ENCODE data around the gene DCDC2C.
"Not testable (repeated sequence)": the region's sequence is repeated elsewhere in the genome, so short reads cannot be mapped to it uniquely, and the experiment has no call there.

The DCDC2C gene, protein sequence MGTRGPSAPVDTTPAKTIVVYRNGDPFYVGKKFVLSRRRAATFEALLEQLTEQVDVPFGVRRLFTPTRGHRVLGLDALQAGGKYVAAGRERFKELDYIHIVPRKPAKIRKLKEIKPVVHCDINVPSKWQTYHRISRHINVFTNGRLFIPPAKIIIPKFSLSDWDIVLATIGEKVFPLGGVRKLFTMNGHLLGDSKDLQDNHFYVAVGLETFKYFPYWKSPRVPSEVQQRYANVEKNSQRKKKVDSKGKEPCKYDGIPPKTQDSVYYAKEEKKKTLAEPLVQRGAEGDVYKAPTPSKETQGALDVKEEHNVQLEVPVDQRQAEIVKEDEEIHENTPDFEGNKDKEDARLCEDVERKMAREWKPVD

DNA sequence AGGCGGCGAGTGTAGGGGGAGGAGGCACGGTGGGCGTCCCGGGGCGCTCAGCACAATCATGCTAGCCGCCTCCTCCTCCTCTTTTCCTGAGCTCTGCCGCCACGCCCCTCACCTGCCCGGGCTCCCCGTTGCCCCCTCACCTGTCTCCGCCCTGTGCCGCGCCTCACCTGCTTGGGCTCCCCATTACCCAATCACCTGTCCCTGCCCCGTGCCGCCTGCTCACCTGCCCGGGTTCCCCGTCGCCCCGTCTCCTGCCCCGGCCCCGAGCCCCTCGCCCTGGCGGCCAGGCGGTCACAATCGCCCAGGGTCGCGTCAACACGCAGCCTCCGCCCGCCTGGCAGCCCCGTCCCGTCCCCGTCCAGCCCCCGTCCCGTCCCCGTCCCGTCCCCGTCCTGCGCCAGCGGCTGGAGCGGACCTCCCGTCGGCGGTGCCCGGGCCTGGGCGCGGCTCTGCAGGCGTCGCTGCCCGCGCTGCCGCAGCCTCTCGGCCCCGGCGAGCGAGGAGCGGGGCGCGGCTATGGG, at the start of gene DCDC2C:
Gene DCDC2C, plus strand, starts transcription at position 340 of the 521 bp plus-strand sequence. Its CDS starts 177 bp downstream, at position 517.
- DNase-seq (ENCODE audit: low read depth): no peak

DNA sequence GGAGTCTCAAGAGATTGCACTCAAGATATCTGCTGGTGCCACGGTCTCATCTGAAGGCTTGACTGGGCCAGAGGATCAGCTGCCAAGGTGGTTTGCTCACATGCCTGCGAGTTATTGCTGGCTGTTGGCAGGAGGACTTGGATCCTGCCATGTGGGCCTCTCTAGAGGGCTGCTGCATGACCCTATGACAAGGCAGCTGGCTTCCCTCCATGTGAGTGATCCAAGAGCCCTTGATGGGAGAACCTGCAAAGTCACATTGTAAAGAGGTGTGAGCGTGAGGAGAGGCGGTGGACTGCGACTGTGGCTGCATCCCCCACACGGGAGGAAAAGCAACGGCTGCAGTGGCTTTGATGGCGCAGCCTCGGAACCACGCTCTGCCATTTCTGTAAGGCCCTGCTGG, 49.4 kb upstream of the DCDC2C start:
- DNase-seq (ENCODE audit: low read depth): no peak

DNA sequence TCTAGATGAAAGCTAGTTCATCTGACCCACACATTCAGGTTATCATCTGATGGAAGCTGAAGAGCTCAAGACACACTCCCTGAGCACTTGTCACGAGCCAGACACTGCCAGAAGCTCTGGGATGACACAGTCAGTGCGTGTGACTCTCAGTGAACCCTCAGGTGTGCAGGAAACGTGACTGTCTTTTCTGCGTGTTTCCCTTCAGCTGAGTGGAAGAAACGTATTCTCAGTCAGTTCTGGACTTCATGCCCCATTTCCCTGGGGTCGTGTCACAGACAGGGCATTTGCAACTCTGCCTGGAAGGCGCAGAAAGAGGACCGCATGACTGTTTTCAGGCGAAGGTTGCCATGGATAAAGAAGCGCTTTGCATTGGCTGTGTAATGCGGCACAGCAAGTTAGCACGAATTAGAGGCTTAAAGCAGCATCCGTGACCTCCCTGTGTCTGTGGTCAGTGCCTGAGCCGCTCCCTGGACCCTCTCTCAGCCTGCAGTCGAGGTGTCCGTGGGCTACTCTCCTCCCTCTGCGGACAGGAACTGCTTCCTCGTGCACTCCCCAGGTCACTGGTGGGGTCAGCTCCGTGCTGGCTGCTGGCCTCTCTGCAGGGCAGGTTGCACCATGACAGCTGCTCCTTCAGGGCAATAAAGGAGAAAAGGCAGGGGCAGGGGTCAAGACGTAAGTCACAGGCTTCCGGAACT, 48.7 kb upstream of the DCDC2C start:
- DNase-seq (ENCODE audit: low read depth): no peak

DNA sequence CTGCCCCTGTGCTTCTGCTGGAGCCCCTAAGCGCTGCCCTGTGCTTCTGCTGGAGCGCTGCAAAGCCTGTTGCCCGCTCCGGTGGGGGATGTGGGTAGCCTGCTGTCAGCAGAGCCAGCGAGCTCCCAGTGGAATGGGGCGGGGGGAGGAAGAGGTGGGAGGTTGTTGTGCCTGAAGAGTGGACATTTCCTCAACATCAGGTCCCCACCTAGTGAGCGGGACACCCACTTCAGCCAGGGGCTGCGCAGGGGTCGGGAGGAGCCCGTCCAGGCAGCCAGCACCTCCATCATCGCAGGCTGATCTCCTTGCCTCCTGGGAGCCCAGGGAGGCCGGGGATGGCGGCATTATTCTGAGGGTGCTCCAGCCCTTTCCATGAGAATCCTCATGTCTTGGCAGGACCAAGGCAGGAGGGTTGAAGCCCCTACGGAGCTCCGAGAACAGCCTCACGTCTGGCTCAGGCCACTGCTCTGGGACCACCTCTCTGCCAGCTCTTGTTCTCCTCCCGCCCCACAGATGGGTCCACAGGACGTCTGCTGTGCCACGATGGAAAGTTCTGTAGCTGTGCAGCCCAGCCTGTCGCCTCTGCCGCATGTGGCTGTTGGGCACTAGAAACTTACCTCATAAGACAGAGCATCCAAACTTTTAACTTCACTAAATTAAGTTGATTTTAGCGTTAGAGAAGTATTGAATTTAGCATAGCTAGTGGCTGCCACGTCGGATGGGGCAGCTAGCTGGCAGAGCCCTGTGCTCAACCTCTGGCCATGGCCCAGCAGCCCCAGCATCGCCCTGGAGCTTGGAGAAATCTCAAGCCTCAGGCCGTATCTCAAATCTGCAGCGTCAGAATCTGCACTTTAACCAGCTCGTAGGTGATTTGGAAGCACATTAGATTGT, 47.3 kb upstream of the DCDC2C start:
- no peak for DNase-seq (ENCODE audit: low read depth)

DNA sequence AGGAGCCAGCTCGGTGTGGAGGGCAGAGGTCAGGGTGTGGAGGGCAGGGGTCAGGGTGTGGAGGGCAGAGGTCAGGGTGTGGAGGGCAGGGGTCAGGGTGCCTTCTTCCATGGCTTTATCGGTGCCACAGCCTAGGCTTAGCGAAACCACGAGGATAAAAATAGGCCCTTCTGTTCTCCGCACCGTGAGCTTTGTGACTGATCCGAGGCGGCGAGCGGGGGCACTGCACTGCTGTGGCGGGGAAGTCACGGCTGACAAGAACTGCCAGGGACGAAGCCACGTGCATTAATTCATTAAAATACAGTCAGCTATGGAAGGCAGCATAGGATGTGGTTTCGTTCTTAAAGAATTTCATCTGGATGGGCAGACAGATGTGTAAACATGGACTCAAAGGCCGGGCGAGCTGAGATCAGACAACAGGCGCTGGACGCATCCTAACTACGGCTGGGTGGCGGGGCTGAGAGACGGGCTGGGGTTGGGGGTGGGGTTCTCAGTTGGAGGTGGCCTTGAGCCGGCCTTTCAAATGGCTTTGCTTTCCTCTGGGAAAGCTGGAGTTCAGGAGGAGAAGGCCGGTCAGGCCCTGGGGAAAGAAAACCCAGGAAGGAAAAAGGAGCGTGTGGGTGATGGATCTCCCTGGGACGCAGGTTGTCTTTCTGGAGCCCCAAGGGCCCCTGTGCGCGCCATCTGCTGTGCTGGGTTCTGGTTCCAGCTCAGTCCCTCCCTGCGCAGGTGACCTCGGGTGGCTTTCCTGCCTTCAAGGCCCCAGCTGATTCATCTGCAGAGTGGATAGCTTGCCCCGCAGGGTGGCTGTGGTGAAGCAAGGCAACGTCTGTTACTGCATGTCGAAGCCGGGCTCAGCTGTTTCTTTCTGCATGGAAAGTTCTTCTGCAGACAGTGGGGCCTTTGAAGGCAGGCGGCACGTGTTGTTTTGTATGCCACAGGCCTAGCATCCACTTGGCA, 46.3 kb upstream of the DCDC2C start:
- no peak for DNase-seq (ENCODE audit: low read depth)

DNA sequence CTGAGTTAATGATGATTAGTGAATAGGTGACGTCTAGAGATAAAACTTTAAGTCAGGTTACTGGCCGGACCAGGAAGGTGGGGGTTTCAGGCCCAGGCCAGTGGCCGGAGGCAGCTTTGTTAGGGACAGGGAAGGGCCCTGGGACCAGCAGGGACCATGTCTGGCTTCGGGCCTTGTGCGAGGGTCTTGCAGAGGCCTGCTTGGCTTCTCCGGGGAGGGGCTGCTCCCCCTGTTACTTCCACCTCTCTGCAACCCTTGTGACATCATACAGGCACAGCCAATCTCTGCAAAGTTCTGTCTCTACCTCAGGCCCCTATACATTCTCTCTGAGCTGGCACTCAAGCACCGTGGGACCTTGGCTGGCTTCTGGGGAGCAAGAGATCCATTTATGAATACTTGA, 45.5 kb upstream of the DCDC2C start, which contains the start of gene ALLC:
Gene ALLC, plus strand, starts transcription at position 320 of the 400 bp plus-strand sequence. CDS start 12,958 bp downstream, outside the sequence.
- no peak for DNase-seq (ENCODE audit: low read depth)

DNA sequence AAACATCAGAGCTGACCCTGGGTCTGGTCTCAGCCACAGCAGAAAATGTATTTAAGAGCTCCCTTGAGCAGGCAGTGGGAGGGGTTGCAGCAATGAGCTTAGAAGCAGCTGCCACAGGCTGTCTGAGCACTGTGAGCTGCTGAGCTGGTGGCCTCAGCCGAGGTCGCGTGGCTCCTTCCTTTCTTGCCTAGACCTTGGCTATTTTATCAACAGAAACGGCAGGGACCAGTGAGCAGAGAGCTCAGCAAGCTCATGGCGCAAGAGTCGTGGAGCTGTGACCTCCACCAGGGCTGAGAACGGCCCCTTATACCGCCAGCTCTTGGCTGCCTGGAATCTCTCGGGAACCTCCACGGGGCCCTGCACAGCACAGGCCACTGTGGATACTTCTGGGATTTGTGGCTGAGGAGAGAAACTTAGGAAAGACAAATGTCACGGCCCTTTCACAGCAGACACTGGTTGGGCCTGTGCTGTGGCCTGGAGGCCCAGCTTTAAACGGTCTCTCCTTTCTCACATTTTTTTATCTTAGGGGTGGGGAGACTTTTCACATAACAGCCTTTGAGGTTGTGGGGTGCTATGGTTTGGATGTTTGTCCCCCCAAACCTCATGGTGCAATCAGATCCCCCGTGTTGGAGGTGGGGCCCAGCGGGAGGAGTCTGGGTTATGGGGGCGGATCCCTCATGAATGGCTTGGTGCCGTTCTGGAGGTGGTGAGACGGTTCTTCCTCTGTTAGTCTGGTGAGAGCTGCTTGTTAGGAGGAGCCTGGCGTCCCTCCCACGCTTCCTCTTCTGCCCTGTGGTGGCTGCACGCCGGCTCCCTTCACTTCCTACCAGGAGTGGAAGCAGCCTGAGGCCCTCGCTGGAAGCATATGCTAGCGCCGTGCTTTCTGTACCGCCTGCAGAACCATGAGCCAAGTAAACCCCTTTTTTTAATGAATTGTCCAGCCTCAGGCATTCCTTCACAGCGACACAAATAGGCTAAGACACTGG, 43.6 kb upstream of the DCDC2C start:
- peak; percentile 69 for DNase-seq (ENCODE audit: low read depth)

DNA sequence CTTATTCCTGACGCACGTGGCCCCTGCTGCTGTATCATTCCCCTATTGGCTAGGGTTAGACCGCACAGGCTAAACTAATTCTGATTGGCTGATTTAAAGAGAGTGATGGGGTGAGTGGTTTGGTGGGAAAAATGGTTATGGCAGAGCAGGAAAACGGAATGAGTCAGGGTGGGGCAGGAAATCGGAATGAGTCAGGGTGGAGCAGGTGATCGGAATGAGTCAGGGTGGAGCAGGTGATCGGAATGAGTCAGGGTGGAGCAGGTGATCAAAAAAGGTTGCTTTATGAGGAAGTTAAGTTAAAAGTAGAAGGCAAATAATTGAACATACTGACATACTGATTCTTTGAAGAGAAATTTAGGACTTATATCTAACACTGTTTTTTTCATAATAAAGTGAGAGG, 42.7 kb upstream of the DCDC2C start:
- not testable (repeated sequence) for DNase-seq (ENCODE audit: low read depth)

DNA sequence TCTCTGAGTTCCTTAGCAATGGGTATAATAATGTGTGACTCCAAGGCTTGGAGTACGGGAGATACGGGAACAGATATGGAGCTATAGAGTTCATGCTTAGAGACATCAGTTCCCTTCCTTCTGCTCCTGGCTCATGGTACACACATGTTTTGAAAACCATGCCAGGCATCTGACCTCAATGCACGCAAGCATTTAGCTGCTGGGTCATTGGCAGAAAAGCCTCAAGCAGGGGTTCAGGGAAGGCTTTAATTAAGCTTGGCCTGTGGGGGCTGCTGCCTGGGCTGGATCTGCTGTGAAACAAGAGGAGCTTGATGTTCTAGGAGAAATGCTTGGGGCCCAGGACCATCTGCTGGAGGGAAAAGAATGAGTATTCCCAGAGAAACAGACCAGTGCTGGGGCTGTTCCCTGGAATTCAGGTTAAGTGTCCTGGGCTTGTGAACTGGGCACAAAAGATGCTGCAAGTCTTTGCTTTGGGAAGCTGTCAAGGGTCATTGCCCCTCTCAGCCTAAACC, 42.2 kb upstream of the DCDC2C start:
- DNase-seq (ENCODE audit: low read depth): no peak

DNA sequence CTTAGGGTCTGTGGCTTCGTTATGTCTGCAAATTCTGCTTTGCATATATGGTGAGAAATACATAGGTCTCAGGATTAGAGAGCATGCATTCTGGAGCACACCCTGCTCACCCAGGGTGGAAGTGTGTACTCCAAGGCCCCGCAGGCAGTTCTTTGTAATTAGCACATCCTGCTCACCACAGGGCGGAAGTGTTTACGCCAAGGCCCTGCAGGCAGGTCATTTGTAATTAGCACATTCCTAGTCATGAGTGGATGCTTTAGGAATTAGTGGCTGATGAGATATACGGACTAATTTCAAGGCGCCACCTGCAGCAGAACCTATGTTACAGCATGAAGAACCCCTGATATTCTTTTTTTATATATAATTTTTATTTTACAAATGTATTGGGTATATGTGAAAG, 41.1 kb upstream of the DCDC2C start:
- no peak for DNase-seq (ENCODE audit: low read depth)

DNA sequence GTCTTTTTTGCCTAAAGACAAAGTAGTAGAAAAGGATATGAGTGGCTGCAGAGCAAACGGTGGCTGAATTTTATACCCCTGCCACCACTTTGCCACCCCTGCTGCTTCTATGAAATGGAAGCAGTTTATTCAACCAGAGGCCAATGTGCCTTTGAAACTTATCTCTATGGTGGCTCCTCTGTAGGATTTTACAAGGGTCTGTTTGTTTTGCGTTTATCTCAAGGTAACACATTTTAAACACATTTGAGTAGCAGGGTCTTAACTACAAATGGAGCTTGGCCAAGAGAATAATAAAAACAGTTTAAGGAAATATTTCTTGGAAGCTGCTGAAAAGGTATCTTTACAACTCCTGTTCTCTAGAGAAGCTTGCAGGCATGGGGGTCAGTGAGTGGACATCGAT, 39.3 kb upstream of the DCDC2C start:
- DNase-seq (ENCODE audit: low read depth): no peak

DNA sequence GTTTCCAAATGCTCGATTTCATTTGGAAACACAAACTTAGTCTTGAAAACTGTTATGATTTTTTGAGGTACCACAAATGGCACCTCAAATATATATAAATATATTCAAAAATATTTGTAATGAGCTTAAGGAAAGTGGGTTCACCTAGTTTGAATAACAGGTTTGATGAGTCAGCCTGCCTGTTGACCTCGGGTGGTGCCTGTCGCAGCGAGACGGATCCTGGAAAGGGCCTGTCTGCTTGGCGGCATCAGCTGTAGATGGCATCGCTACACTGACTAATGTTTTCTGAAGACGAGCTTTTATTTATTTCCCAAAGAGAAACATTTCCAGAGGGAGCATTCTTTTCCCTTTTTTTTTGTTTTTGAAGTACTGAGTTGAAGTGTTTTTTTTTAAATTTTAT, 38.5 kb upstream of the DCDC2C start:
- no peak for DNase-seq (ENCODE audit: low read depth)

DNA sequence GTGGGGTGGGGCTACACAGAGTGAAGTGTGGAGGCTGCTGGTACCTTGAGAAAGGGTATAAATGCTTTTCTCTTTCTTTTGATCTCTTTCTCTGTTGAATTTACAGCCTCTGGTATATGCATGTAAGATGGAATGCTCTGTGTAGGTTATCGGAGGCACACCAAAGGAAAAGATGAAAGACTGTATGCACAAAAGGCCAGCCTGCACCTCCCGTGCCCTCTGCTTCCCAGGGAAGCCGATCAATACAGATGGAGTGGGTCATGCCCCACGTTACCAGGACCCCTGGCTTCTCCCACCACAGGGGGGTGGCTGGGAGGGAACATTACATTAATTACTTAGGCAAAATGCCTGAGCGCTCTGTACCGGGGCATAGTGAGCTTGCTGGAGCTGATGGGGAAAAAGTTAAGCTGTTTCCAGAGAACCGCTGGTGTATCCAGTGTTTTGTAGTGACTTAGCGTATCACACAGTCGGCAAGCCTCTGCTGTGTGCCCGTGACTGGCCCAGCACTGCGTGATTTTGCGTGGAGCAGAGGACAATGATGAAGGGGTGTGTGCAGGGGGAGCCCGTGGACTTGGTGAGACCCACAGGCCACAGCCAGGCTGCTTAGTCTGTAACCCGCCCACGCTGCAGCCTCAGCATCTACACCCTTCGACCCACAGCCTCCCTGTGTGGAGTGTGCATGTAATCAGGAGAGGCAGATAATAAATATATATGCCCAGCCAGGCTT, 37.3 kb upstream of the DCDC2C start:
- no peak for DNase-seq (ENCODE audit: low read depth)

DNA sequence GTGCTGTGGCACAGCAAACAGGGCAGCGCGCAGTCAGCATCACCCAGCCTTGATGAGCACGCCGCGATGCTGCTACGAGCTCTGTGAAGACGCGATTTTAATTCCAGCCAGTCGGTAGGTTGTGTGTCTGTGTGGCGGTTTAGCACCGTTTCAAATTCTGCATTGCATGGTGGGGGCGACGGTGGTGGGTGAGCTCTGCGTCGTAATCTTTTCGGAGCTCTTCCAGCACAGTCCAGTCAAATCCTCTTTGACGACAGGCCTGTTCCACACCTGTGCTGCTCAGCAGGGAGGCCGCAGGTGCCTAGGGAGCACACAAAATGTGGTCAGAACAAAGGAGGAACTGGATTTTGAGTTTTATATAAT, 36.8 kb upstream of the DCDC2C start:
- no peak for DNase-seq (ENCODE audit: low read depth)

DNA sequence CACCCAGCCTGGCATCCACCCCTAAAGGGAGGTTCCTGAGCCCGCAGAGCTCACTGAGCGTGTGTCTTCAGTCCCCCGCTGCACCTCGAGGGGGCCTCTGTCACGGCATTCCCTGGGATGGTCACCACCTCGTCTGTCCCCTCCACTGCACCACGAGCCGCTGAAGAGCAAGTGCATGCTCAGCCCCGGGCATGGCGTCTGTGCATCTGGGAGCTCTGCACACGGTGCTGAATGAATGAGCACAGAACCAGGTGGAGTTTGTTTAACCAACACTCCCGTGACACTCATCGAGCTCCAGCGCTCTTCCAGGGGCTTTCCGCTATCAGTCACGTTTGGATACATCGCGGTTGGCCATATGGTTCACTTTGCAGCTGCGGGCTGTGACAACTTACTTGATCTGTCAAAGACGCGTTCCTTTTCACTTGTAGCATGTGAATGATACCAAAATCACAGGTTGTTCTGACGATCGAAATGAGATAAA, 36.2 kb upstream of the DCDC2C start:
- peak; percentile 25 for DNase-seq (ENCODE audit: low read depth)

DNA sequence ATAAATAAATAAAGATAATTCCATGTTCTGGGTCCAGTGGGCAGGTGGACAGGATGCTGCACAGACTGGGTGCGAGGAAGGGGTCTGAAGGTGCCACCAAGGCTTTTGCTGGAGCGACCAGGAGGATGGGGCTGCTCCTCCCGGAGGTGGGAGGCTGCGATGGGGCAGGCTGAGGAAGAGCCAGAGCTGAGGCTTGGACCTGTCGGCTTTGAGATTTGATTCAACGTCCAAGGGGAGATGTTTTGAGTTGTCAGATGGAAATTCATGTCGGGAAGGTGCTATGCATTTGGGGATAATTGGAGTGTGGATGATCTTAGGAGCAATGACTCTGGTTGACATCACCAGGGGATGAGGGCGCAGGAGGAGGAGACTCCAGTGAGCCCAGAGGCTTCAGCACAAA, 33.7 kb upstream of the DCDC2C start:
- DNase-seq (ENCODE audit: low read depth): no peak

DNA sequence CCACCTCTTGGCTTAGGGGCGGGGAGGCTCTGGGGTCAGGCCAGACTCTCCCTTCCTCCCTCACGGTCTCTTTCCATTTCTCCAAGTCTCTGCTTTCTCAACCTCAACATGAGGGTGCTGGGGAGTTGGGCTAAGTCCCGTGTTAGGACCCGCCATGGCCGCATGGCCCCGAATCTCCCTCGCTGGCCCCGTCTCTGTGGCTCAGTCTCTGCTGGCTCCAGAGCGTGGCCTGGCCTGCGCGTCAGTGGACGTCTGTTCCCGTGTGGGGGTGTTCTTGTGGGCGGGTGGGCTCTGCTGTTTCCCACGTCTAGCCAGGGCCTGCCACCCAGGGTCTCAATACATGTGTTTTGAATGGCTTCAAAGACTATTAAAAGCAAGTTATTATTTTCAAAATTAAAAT, 33.0 kb upstream of the DCDC2C start:
- no peak for DNase-seq (ENCODE audit: low read depth)

DNA sequence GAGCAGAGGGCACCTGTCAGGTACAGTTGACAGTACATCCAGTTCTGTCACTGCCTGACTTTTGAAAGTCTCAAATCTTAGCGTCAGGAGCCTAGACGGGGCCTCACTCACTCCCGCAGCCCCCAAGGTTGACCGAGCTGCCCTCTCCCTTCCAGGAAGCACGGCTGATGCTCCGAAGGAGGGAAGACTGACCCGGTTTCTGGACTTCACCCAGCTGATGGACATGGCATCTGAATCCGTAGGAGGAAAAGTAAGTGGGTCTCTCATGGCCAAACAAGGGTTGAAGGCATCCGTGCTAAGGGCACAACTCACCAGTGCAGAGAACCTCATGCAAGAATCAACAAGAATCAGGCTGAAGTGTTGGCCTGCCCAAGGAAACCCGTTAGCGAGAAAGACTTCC, 32.4 kb upstream of the DCDC2C start:
- no peak for DNase-seq (ENCODE audit: low read depth)

Data from CMK (cell line).